ENCODE results near the gene PRH1. TPM values are rescaled to one million over a fixed set of nuclear protein-coding genes. Genes with fewer than 3 reads are reported as not detected.
A peak's percentile ranks its signal among the peaks of the same experiment; 100 is the strongest.

Gene PRH1
- total and polyA plus RNA-seq, 2 donors from 2014 or later = 3.2 to 28.7 TPM

GRCh38 chr12:10891937-10892336 is 7.9 kb upstream of the PRH1 start:
- Histone ChIP-seq H3K27me3 (ENCODE audit: control insufficient read depth, insufficient read depth, low read length) (no peaks in the 10 kb centered on the region), H3K4me1 (ENCODE audit: control insufficient read depth in 2 of 3, insufficient read depth in 2 of 3, low read depth in 1 of 3, low read length in 3 of 3) (no peaks in the 10 kb centered on the region), H3K4me3 (ENCODE audit: low read length in 3 of 3) (no peak overlapping the region), H3K9me3 (ENCODE audit: control insufficient read depth in 2 of 3, insufficient read depth in 1 of 3, low read length in 3 of 3) (no peaks in the 10 kb centered on the region), H3K9ac (ENCODE audit: low read length in 3 of 3) (no peak overlapping the region), H3K27ac (ENCODE audit: low read depth in 2 of 2, low read length in 2 of 2) (no peak overlapping the region), H3K36me3 (ENCODE audit: control insufficient read depth in 2 of 3, insufficient read depth in 3 of 3, low read length in 3 of 3) (no peaks in the 10 kb centered on the region)
- no peak for FAIRE-seq
- no peak for TF ChIP-seq CTCF (IDR thresholded peaks at IDR 0.05; ENCODE audit: borderline replicate concordance, extremely low read depth, insufficient read depth)
- intact Hi-C loops (cut with DNase I) = no loop called here
- DNase-seq = no peak

GRCh38 chr12:10889226-10889625 is 5.2 kb upstream of the PRH1 start:
- FAIRE-seq = no peak

GRCh38 chr12:10873378-10873777 is 10.7 kb downstream of the PRH1 start:
- TF ChIP-seq CTCF (IDR thresholded peaks at IDR 0.05; ENCODE audit: borderline replicate concordance, extremely low read depth, insufficient read depth) = no peak
- Histone ChIP-seq H3K27me3 (ENCODE audit: control insufficient read depth, insufficient read depth, low read length) (no peaks in the 10 kb centered on the region), H3K4me3 (ENCODE audit: low read length in 3 of 3) (no peak overlapping the region), H3K4me1 (ENCODE audit: control insufficient read depth in 2 of 3, insufficient read depth in 2 of 3, low read depth in 1 of 3, low read length in 3 of 3) (no peaks in the 10 kb centered on the region), H3K36me3 (ENCODE audit: control insufficient read depth in 2 of 3, insufficient read depth in 3 of 3, low read length in 3 of 3) (peaks cover 0 to 4% (median 0%) of the 10 kb centered on the region in 3 donors), H3K9ac (ENCODE audit: low read length in 3 of 3) (no peak overlapping the region), H3K9me3 (ENCODE audit: control insufficient read depth in 2 of 3, insufficient read depth in 1 of 3, low read length in 3 of 3) (peaks cover 0 to 3% (median 0%) of the 10 kb centered on the region in 3 donors), H3K27ac (ENCODE audit: low read depth in 2 of 2, low read length in 2 of 2) (no peak overlapping the region)
- peak in 1 of 5 donors; percentile 16 for DNase-seq
- intact Hi-C loops (cut with DNase I) = no loop called here
- no peak for FAIRE-seq

More at GRCh38 chr12:10889226-10889625, 5.2 kb upstream of the PRH1 start:
- Histone ChIP-seq H3K4me3 (ENCODE audit: low read length in 3 of 3) (no peak overlapping the region), H3K4me1 (ENCODE audit: control insufficient read depth in 2 of 3, insufficient read depth in 2 of 3, low read depth in 1 of 3, low read length in 3 of 3) (no peaks in the 10 kb centered on the region), H3K36me3 (ENCODE audit: control insufficient read depth in 2 of 3, insufficient read depth in 3 of 3, low read length in 3 of 3) (no peaks in the 10 kb centered on the region), H3K27ac (ENCODE audit: low read depth in 2 of 2, low read length in 2 of 2) (no peak overlapping the region), H3K9me3 (ENCODE audit: control insufficient read depth in 2 of 3, insufficient read depth in 1 of 3, low read length in 3 of 3) (no peaks in the 10 kb centered on the region), H3K27me3 (ENCODE audit: control insufficient read depth, insufficient read depth, low read length) (no peaks in the 10 kb centered on the region), H3K9ac (ENCODE audit: low read length in 3 of 3) (no peak overlapping the region)
- TF ChIP-seq CTCF (IDR thresholded peaks at IDR 0.05; ENCODE audit: borderline replicate concordance, extremely low read depth, insufficient read depth) = no peak
- no peak for DNase-seq
- intact Hi-C loops (cut with DNase I) = no loop called here

GRCh38 chr12:10867381-10867780 is 16.7 kb downstream of the PRH1 start:
- Histone ChIP-seq H3K4me1 (ENCODE audit: control insufficient read depth in 2 of 3, insufficient read depth in 2 of 3, low read depth in 1 of 3, low read length in 3 of 3) (no peaks in the 10 kb centered on the region), H3K9ac (ENCODE audit: low read length in 3 of 3) (no peak overlapping the region), H3K27ac (ENCODE audit: low read depth in 2 of 2, low read length in 2 of 2) (no peak overlapping the region), H3K4me3 (ENCODE audit: low read length in 3 of 3) (no peak overlapping the region), H3K36me3 (ENCODE audit: control insufficient read depth in 2 of 3, insufficient read depth in 3 of 3, low read length in 3 of 3) (no peaks in the 10 kb centered on the region), H3K9me3 (ENCODE audit: control insufficient read depth in 2 of 3, insufficient read depth in 1 of 3, low read length in 3 of 3) (no peaks in the 10 kb centered on the region), H3K27me3 (ENCODE audit: control insufficient read depth, insufficient read depth, low read length) (no peaks in the 10 kb centered on the region)
- intact Hi-C loops (cut with DNase I) = no loop called here
- DNase-seq (peak in 2 of 5 donors; percentile 1 to 7), FAIRE-seq (peak; percentile 58)
- TF ChIP-seq CTCF (IDR thresholded peaks at IDR 0.05; ENCODE audit: borderline replicate concordance, extremely low read depth, insufficient read depth) = peak; percentile 45
